ENCODE results near the gene MC1R.

GRCh38 chr16:89911375-89911774, 7.3 kb upstream of the MC1R start:
- TF ChIP-seq CTCF (conservative IDR thresholded peaks at IDR 0.05; ENCODE audit: low read depth, low read length), result no peak
- no peak for TF ChIP-seq EZH2 (IDR thresholded peaks at IDR 0.05; ENCODE audit: borderline replicate concordance, low read depth, low read length, poor library complexity, severe bottlenecking)
